Hepatocyte (in vitro differentiated cells): ENCODE results near the gene SSBP3. TPM values are rescaled to one million over a fixed set of nuclear protein-coding genes. Genes with fewer than 3 reads are reported as not detected.

Experiments
- DNase-seq: peaks from one replicate; pipeline ENCODE4 v3.0.0-alpha.2; 2016; ENCODE audit warnings: low spot score
- H2AFZ ChIP-seq: fragments of 200-600 bp; sonication (generic); 2 replicates; pipeline ENCODE4 v1.6.0; 2016; ENCODE audit warnings: antibody characterized with exemption, mild to moderate bottlenecking
- H3K27ac ChIP-seq: fragments of 200-600 bp; sonication (generic); 2 replicates; pipeline ENCODE4 v1.5.1; 2016; ENCODE audit warnings: mild to moderate bottlenecking
- H3K27me3 ChIP-seq: fragments of 200-600 bp; sonication (generic); 2 replicates; pipeline ENCODE4 v1.6.1; 2016
- H3K36me3 ChIP-seq: fragments of 200-600 bp; sonication (generic); replicated peaks from 2 replicates; pipeline ENCODE4 v1.5.1; 2016; ENCODE audit warnings: low read depth; ENCODE audit not compliant: insufficient read depth
- H3K4me1 ChIP-seq: fragments of 200-600 bp; sonication (generic); 2 replicates; pipeline ENCODE4 v1.5.1; 2016; ENCODE audit warnings: mild to moderate bottlenecking, moderate library complexity; ENCODE audit not compliant: insufficient read depth
- H3K4me2 ChIP-seq: fragments of 200-600 bp; sonication (generic); 2 replicates; pipeline ENCODE4 v1.6.0; 2016
- H3K4me3 ChIP-seq: fragments of 200-600 bp; sonication (generic); 2 replicates; pipeline ENCODE4 v1.5.1; 2016; ENCODE audit warnings: mild to moderate bottlenecking
- H3K79me2 ChIP-seq: fragments of 200-600 bp; sonication (generic); 2 replicates; pipeline ENCODE4 v1.6.0; 2017; ENCODE audit warnings: mild to moderate bottlenecking
- H3K9me2 ChIP-seq: fragments of 200-600 bp; sonication (generic); replicated peaks from 2 replicates; pipeline ENCODE4 v1.6.0; 2017; ENCODE audit warnings: mild to moderate bottlenecking; ENCODE audit not compliant: insufficient read depth
- H3K9me3 ChIP-seq: fragments of 200-600 bp; sonication (generic); 2 replicates; pipeline ENCODE4 v1.5.1; 2016; ENCODE audit warnings: low read depth, mild to moderate bottlenecking
- H4K20me1 ChIP-seq: fragments of 200-600 bp; sonication (generic); 2 replicates; pipeline ENCODE4 v1.6.0; 2016; ENCODE audit warnings: mild to moderate bottlenecking; ENCODE audit not compliant: insufficient read depth, poor library complexity, severe bottlenecking
- EZH2 ChIP-seq: fragments of 200-600 bp; sonication (generic); IDR thresholded peaks from 2 replicates; pipeline ENCODE4 v1.6.1; 2016; ENCODE audit warnings: antibody characterized with exemption, mild to moderate bottlenecking, borderline replicate concordance
- EZH2phosphoT487 ChIP-seq: fragments of 200-600 bp; sonication (generic); IDR thresholded peaks from one replicate; pipeline ENCODE4 v1.6.1; 2018; ENCODE audit warnings: antibody characterized with exemption, mild to moderate bottlenecking, low read depth, moderate library complexity; ENCODE audit not compliant: unreplicated experiment, severe bottlenecking
- WGBS: methylation state at CpG from one replicate; pipeline ENCODE4 v1.1.6; 2016; ENCODE audit warnings: low lambda C conversion rate; ENCODE audit errors: missing lambda C conversion rate; 5-methylcytosine and 5-hydroxymethylcytosine counted together
- polyA plus RNA-seq: library from polyadenylated mRNA; unstranded; fragments of >200 nt; fragmentation: Nextera tagmentation; extraction: Ambion mirVana; gene quantifications from 2 replicates; pipeline ENCODE4 v1.2.1, GENCODE V29; 2016
- total RNA-seq: library from RNA; depleted of rRNA; stranded (reverse); fragments of >200 nt; gene quantifications from 2 replicates; pipeline ENCODE4 v1.2.3, GENCODE V29; 2014
- TF ChIP-seq, protein P1 (sequence below): fragments of 200-600 bp; sonication (generic); IDR thresholded peaks from 2 replicates; pipeline ENCODE4 v1.5.1; 2016; ENCODE audit warnings: antibody characterized with exemption, mild to moderate bottlenecking; ENCODE audit not compliant: poor library complexity

SSBP3 gene
- total and polyA plus RNA-seq, 2 experiments from 2014 or later, result 25.8 to 47.2 TPM

DNA sequence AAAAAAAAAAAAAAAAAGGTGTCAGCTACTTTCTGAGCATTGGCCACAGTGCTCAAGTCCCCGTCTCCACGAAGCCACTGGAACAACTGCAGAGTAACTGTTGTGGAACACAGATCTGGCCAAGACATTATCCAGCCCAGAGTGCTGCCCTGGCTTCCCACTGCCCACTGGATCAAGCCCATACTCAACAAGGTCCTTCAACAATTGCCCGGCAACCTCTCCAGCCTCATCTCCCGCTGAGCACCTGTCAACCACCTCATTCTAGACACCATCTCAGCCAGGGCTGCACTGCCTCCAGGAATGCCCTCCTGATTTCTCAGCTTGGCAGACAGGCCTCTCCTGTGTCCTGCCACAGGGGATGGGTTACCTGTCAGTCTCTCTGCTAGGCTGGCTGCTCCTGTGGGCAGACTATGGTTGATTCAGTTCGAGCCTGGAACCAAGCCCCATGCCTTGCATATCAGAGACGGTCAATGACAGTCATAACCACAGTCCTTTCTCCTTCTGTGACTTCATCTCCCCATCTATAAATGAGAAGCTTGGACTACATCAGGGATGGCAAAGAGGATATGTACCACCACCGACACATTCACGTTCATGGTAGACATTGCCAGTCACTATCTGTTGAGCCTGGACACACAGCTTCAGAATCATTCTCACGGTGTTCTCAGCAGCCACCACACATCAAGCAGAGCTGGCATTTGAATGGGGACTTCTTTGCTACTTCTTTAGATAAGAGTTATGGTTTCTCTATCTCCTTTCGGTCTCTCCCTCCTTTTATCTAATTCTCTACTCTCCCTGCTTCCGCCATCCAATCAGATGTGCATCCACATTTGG lies 129.4 kb downstream of the SSBP3 start:
- H3K4me1 ChIP-seq, result peaks cover 50% of the 10 kb centered on the region
- H3K27ac ChIP-seq, result peak overlapping the region; percentile 44
- peak overlapping the region; percentile 54 for H3K4me2 ChIP-seq
- H3K36me3 ChIP-seq, result no peaks in the 10 kb centered on the region
- no peaks in the 10 kb centered on the region for H3K9me3 ChIP-seq
- TF ChIP-seq EZH2 (no peak), EZH2phosphoT487 (no peak)
- TF ChIP-seq, protein P1, sequence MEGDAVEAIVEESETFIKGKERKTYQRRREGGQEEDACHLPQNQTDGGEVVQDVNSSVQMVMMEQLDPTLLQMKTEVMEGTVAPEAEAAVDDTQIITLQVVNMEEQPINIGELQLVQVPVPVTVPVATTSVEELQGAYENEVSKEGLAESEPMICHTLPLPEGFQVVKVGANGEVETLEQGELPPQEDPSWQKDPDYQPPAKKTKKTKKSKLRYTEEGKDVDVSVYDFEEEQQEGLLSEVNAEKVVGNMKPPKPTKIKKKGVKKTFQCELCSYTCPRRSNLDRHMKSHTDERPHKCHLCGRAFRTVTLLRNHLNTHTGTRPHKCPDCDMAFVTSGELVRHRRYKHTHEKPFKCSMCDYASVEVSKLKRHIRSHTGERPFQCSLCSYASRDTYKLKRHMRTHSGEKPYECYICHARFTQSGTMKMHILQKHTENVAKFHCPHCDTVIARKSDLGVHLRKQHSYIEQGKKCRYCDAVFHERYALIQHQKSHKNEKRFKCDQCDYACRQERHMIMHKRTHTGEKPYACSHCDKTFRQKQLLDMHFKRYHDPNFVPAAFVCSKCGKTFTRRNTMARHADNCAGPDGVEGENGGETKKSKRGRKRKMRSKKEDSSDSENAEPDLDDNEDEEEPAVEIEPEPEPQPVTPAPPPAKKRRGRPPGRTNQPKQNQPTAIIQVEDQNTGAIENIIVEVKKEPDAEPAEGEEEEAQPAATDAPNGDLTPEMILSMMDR, result no peak
- DNase-seq, result peak; percentile 63
- H3K9me2 ChIP-seq, result no peaks in the 10 kb centered on the region
- H2AFZ ChIP-seq, result no peak overlapping the region
- no peak overlapping the region for H3K4me3 ChIP-seq
- peaks cover 46% of the 10 kb centered on the region for H4K20me1 ChIP-seq
- 84% methylated on average over 11 of the region's 11 CpGs for WGBS
- no peaks in the 10 kb centered on the region for H3K27me3 ChIP-seq
- peaks cover 76% of the 10 kb centered on the region for H3K79me2 ChIP-seq

DNA sequence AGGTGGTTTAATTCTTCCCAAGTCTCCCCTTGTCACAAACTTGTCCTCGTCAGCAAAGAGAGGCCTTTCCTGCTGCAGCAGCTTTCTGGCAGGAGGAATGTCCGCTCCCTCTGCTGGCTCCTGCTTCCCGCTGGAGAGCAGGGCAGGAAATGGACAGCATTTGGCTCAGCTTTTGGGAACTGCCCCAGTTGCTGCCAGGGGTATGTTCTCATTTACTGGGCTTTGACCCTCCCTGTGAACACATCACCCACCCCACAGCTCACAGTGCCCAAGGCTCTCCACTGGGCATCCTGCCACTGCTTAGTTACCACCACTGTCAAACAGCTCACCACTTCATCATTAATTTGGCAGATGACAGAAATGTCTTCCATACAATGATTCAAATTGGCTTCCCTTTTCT lies 130.8 kb downstream of the SSBP3 start:
- Histone ChIP-seq H3K27ac (no peak overlapping the region), H3K36me3 (no peaks in the 10 kb centered on the region), H3K27me3 (no peaks in the 10 kb centered on the region), H3K9me2 (no peaks in the 10 kb centered on the region), H3K9me3 (no peaks in the 10 kb centered on the region), H4K20me1 (peaks cover 51% of the 10 kb centered on the region), H3K79me2 (peaks cover 76% of the 10 kb centered on the region), H2AFZ (no peak overlapping the region), H3K4me1 (peaks cover 53% of the 10 kb centered on the region), H3K4me3 (no peak overlapping the region), H3K4me2 (no peak overlapping the region)
- DNase-seq, result no peak
- TF ChIP-seq EZH2 (no peak), EZH2phosphoT487 (no peak)
- TF ChIP-seq, protein P1, result no peak
- 90% methylated on average over 3 of the region's 3 CpGs for WGBS

DNA sequence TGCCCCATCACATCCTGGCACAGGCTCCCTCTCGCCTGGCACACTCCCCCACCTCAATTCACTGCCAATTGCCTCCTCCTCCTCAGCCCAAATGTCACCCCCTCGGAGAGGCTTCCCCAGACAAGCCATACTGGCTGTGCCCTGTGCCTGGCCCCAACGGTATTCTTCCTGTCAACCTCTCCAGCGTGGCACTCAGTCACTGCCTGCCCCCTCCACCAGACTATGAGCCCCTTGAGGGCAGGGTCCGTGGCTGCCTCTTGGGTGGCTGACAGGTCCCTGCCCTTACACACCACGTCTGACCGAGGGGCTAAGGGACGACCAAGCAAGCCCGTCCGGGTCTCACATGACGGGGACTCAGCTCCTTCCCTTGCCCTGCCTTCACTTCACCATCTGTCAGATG lies 131.3 kb downstream of the SSBP3 start:
- H3K4me1 ChIP-seq, result peaks cover 53% of the 10 kb centered on the region
- H3K79me2 ChIP-seq, result peaks cover 76% of the 10 kb centered on the region
- no peak overlapping the region for H3K4me3 ChIP-seq
- H3K9me3 ChIP-seq, result no peaks in the 10 kb centered on the region
- no peak for DNase-seq
- 88% methylated on average over 11 of the region's 11 CpGs for WGBS
- H3K27ac ChIP-seq, result no peak overlapping the region
- H3K9me2 ChIP-seq, result no peaks in the 10 kb centered on the region
- peaks cover 51% of the 10 kb centered on the region for H4K20me1 ChIP-seq
- no peaks in the 10 kb centered on the region for H3K27me3 ChIP-seq
- H2AFZ ChIP-seq, result no peak overlapping the region
- TF ChIP-seq EZH2phosphoT487, result no peak
- TF ChIP-seq, protein P1, result no peak
- no peak for TF ChIP-seq EZH2
- H3K4me2 ChIP-seq, result no peak overlapping the region
- no peaks in the 10 kb centered on the region for H3K36me3 ChIP-seq
